ENCODE data around the gene KDM4C.
"Not testable (repeated sequence)": the region's sequence is repeated elsewhere in the genome, so short reads cannot be mapped to it uniquely, and the experiment has no call there.

The KDM4C gene

DNA sequence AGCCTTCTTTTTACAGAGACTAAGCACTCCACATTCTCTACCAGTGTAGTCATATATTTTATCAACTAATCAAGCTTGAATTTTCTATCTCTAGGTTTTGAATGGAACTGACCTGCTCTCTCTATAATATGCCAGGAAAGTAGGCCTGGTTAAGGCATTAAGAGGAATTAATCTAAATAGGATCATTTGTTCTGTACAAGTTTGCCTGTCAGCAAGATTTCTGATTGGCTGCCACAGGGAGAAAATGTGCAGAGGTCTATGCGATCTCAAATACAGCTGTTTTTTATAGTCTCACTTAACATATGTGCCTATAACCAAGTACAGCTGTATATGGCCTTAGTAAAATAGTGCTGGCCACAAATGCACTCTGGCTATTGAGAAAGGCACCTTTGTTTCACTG, 418.8 kb downstream of the KDM4C start:
- no peak for DNase-seq

DNA sequence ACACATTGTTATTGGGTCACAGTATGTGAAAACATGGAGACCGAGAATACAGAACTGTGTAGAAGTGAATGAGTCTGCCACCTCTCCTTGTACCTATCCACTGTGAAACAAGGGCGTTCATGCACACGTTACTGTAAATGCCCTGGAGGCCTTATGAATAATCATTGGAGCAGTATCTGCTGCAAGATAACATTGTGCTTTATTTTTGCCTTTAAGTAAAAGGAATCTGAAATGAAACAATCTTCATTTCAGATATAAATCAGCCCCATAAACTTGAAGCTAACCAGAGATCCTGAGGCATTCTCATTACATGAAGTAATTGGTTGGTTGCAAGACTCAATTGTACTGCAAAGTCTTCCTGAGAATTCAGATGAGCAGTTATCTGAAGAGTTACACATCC, 419.6 kb downstream of the KDM4C start:
- no peak for DNase-seq

DNA sequence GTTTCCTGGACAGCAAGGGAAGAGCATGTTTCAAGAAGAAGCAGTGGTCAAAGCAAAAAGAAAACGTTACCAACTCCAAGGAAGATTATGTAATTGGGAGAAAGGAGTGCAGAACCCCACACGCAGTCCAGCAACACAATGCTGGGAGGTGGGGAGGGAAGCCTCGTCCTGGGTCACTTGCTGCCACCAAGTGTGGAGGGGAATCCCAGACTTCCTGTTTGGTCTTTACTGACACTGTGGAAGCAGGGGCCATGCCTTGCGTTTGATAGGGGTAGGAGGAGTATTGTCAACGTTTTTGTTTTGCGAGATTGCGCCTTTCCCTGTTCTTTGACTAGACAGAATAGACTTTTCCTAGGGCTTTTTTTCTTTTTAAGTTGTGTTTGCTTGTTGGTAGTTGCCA, 421.0 kb downstream of the KDM4C start:
- DNase-seq: no peak

DNA sequence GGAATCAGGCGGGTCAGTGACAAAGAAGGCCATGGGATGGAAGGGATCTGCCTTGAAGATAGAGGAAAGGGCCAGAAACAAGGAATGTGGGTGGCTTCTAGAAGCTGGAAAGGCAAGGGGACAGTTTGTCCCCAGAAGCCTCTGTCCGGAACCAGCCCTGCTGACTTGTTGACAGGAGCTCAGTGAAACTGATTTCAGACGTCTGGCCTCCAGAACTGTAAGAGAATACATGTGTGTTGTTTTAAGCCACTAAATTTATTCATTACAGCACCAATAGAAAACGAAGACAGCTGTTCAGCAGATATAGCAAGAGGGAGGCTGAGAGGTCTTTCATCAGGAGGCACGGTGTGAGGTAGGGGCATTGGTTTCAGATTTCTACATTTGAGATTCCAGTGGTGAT, 422.5 kb downstream of the KDM4C start:
- no peak for DNase-seq

DNA sequence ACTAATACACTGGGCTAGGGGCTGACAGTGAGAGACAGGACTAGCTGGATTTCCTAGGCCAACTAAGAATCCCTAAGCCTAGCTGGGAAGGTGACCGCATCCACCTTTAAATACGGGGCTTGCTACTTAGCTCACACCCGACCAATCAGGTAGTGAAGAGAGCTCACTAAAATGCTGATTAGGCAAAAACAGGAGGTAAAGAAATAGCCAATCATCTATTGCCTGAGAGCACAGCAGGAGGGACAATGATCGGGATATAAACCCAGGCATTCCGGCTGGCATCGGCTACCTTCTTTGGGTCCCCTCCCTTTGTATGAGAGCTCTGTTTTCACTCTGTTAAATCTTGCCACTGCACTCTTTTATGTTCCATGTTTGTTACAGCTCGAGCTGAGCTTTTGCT, 425.4 kb downstream of the KDM4C start:
- DNase-seq: not testable (repeated sequence)

DNA sequence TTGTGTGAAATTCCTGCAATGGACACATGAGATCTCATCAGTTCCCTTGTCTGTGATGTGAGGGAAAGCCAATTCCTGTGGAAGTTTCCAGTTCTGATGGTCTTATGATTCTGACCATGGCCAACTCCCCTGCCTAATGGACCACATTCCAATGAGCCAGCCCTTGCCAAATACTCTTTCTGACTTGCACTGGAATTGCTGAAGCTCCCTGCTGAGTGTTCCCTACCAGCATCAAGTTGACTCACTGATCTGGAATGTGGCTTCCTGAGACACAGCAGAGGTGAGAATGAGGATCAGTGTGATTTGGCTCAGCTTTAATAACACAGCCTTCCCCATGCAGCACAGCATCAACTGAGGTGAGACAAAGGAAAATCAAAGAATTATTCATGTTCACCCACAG, 427.8 kb downstream of the KDM4C start:
- no peak for DNase-seq

DNA sequence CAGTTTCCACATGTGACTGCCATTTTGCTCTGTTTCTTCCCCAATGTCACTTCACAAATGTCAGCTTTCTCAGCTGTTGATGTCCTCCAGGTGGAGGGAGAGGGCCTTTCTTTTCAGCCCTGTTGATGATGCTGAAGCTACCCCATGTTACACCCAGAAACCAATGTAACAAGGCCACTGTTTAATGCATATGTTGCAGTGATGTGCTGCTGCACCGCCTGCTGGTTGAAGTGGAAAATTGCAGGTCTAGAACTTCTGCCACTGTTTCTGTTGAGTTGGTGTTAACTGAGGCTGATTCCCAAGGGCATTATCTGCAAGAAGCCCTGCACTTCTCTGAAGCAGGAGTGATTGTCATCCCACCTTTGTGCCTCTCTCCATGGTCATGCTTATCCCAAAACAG, 428.4 kb downstream of the KDM4C start:
- DNase-seq: no peak

DNA sequence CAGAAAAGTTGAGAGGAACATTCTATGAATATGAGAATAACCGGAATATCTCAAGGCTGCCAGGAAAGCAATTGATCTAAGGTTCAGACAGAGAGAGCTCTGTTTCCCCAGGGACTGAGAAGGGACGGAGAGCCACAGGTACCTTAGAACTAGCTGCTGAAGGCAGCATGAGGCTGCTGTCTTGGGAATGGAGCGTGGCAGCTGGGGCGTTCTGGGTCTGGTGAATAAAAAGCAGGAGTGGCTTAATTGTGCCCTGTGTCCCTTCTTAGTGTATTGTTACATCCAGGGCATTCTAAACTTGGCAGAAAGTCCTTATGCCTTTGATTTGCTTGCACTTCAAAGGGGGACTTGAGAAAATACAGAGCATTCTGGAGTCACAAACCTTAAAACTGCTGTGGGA, 434.5 kb downstream of the KDM4C start:
- DNase-seq: no peak

DNA sequence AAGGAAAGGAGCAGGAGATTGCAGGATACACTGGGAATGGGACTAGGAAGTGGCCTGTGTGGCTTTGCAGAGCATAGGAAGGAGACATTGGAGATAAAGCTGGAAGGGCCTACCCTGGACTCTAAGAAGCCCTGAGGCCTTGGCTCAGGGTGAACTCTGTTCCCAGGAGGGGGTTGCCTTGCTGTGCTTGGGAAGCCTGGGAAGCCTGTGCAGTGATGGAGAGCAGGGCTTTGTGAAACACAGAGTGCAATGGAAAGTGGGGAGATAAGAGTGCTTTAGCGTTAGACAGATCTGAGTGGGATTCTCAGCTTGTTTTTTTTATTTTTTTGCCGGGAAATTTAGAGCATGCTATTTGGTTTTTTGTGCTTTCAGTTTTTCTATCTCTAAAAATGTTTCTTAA, 437.8 kb downstream of the KDM4C start:
- DNase-seq: no peak

DNA sequence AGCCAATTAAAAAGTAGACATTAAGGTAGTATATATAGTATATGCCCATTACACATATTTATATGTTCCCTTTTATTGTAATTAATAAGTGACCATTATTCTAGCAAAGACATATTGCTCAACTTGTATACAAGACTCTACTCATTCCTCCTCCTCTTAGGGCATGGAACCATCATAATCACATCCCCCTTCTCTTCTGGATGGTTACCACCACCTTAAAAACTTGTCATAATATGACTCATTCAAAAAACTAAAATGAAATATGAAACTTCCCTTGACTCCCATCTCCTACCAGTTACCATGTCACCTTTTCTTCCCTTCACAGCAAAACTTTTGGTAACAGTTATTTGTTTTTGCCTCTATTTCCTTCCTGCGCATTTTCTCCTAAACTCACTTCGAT, 438.7 kb downstream of the KDM4C start:
- no peak for DNase-seq

DNA sequence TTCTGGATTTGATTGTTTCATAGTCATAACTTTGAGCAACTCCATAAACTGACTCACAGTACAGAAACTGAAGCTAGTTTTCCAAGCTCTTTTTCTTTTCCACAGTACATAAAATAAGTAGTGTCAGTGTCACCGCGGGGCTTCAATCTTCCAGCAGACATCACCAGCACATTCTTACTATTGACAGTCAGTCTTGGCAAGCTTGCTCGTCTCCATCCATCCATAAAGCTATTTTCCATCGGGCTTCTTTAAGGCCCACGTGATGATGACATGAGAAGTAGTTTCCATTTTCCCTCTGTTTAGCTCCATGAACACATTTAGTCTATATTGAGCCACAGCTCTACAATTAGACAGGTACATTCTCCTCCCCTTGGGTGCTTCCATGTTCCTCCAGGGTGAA, 443.4 kb downstream of the KDM4C start:
- DNase-seq: no peak

DNA sequence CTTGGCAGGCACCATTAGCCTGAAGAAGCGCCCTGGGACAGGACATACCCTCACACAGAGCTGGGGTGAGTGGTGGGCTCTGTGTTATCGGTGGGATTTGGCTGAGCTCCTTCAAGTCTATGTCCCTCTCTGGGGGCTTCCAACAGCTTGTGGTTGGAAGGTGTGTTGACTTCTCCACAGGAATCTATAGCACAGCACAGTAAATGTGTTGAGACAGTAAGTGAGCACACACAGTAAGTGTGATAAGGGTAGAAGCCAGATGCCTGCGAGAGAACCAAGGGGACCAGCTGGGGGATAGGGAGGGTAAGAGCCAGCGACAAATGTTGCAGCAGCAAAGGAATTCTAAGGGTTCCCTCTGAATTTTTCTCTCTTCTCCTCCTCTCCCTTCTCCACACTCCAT, 448.0 kb downstream of the KDM4C start:
- no peak for DNase-seq

DNA sequence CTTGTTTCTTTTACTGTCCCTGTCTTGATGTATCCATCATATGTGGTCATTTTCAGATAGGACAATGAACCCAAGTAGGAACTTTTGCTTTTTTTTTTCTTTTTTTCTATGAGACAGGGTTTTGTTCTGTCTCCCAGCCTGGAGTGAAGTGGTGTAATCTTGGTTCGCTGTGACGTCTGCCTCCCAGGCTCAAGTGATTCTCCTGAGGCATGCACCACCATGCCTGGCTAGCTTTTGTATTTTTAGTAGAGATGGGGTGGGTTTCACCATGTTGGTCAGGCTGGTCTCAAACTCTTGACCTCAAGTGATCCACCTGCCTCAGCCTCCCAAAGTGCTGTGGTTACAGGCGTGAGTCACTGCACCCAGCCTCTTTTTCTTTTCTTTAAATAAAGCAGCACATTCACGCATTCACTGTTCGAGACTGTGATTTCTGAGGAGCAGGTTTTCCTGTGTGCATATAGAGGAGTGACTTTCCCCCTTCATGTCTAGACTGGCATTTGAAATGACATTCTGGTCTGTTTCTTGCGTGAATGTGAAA, 448.5 kb downstream of the KDM4C start:
- DNase-seq: no peak

DNA sequence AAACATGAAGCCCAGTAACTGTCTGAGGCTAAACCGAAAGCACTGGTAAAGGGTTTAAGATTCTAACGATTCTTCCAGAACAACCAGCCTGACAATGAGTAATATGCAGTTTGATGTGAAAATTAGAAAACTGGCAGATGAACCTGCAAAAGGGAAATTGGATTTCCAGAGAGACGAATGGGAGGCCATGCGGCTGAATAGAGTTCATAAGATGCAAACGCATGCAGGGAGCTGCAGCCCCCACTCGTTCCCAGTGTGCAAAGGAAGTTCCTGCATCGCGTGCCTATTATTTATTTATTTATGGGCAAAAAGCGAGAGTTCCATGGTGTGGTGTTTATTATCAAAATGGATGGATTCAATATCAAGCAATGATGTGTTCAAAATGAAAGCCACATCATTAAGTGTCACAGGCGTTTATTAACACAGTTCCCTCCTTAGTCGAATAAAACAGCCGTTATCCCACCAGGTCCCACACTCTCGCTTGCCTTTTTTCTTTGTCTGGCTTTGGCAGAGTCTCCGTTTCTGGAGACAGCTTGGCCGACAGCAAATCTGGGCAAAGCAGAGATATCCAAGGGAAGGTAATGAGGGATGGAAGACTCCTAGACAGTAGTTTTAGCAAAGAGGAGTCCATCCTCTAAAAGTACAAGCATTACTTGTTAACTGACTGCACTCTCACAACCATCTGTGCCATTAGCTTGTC, 451.4 kb downstream of the KDM4C start:
- no peak for DNase-seq

DNA sequence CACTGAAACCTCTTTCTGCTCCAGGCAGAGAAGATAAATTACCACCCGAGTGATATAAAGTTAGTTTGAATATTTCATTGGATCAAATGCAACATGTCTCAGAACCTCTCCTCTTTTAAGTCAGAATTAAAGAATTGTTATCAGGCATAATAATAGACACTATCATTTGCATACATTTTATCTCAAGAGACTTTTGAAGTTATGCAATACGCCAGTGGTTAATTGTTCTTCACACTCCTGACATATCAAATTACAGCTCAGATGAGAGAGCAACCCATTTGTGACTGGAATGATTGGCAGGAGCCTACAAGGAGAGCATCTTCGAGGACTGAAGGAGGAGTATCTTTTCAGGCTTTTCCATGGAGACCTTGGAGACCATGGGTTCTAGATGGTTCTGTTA, 452.2 kb downstream of the KDM4C start:
- DNase-seq: peak in 1 of 2 experiments; percentile 48

DNA sequence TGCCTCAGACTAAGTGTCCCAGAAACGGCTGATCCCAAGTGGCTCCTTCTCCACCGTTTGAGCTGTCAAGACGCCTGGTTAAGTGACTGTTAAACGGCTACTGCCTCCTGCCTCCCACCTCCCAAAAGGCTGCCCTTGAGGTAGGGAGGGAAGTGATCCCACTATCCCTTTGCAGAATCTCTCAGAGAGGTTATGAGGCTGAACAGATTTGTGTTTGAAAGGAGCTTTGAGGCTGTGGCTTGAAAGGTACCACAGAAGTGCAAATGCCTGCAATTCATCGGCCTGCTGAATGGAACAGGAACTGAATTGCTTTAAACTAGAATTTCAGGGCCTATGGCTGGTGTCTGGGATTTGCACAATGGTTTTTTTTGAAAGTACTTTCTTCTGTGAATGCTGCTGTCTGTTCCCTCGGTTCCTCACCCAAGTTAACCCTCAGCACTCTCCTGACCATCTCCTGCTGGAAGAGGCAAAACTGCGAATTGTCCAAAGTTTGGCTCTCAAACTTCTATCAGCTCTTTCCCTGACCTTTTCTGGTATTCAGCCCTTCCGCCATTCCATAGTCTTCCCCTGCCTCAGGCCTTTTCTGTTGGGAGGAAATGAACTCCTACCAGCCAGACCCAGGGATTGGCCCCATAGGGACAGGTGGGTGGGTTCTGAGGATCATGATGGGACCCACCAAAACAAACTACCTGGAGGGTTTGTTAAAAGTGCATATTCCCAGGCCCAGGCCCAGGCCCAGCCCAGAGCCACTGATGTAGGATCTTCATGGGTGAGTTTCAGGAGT, 453.3 kb downstream of the KDM4C start:
- DNase-seq: no peak

DNA sequence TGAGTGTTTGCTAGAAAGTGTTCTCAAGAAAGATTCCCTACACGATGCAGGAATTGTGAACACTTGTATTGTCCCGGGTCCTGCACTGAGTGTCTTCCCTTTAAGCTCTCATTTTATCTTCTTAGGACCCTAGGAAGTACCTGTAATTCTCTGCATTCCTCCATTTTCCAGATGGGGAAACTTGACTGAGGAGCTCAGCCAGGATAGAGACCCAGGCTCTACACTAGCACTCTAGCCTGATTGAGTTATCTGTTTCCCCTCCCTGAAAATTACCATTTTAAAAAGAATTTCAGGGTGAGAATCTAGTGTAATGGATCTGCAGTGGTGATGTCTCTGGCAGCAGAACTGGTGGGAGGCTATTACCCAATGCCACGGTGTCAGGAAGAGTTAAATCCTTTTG, 453.9 kb downstream of the KDM4C start:
- no peak for DNase-seq

DNA sequence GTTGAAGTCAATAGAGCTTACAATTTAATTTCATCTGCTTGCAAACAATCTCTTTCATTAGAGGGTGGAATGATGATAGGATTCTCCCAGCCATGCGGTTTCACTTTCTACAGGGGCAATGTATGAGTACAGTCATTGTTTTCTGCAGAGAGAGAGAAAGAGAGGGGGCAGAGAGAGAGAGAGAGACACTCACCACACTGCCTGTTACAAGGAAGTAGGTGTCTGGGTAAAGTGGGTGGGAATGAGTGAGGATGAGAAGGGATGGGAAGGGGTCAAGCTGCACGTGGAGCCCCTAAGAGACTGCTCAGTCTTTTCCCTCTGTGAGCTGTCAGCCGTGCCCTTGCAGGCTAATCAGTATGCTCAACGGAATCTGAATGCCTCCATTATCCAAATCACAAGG, 454.3 kb downstream of the KDM4C start:
- DNase-seq: no peak

DNA sequence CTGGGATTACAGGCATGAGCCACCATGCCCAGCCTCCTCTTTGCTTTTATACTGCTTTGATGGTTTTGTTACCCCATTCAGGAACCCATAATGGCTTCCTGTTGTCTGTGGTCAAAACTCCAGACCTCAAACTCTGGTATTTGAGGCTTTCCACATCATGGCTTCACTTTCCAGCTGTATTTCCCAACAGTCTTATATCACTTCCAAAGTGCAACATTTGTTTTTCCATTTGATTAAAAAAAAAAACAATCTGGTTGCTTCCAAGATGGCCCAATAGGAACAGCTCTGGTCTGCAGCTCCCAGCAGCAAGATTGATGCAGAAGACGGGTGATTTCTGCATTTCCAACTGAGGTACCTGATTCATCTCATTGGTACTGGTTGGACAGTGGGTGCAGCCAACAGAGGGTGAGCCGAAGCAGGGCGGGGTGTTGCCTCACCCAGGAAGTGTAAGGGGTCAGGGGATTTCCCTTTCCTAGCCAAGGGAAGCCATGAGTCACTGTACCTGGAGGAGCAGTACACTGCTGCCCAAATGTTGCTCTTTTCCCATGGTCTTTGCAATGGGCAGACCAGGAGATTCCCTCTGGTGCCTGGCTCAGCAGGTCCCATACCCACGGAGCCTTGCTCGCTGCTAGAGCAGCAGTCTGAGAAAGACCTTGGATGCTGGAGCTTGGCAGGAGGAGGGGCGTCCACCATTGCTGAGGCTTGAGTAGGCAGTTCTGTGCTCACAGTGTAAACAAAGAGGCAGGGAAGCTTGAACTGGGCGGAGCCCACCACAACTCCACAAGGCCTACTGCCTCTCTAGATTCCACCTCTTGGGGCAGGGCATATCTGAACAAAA, 458.4 kb downstream of the KDM4C start:
- no peak for DNase-seq

DNA sequence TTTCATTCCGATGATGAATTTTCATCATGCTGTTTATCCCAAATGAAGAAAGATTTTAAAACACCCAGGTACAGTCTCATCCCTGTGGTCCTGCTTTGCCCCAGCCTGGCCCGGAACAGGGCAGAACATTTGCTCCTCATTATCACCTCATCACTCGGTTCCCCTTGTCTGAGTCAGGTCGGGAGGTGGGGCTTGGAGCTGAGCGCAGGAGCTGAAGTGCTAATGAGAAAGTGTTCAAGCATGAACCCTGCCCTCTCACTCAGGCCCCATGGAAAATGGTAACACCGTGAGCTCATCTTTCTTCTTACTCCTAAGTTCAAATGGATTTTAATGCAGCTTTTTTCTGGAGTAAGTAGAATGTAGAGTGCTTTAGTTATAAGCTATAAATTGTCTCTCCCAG, 466.2 kb downstream of the KDM4C start:
- no peak for DNase-seq
